Esophagus (tissue), 2 donors: ENCODE results near the gene RNU7-1. TPM values are rescaled to one million over a fixed set of nuclear protein-coding genes. Genes with fewer than 3 reads are reported as not detected.
A peak's percentile ranks its signal among the peaks of the same experiment; 100 is the strongest.

Experiments
- H3K27ac ChIP-seq, 2 donors: one replicate each; pipeline ENCODE4 v1.5.1; 2013; ENCODE audit warnings: low read depth in 2 of 2, mild to moderate bottlenecking in 2 of 2, inconsistent platforms in 1 of 2, low read length in 1 of 2, moderate library complexity in 1 of 2
- H3K27me3 ChIP-seq, 2 donors: one replicate each; pipeline ENCODE4 v1.6.1; 2013; ENCODE audit warnings: low read length in 2 of 2, control low read depth in 1 of 2, mild to moderate bottlenecking in 1 of 2; ENCODE audit not compliant: insufficient read depth in 2 of 2, control insufficient read depth in 1 of 2
- H3K36me3 ChIP-seq, 2 donors: one replicate each; pipeline ENCODE4 v1.6.1; 2013; ENCODE audit warnings: low read length in 1 of 2; ENCODE audit not compliant: control insufficient read depth in 2 of 2, insufficient read depth in 2 of 2
- H3K4me1 ChIP-seq, 2 donors: one replicate each; pipeline ENCODE4 v1.6.1; 2013; ENCODE audit warnings: low read length in 1 of 2; ENCODE audit not compliant: control insufficient read depth in 2 of 2, insufficient read depth in 2 of 2
- H3K4me3 ChIP-seq, 2 donors: one replicate each; pipeline ENCODE4 v1.5.1; 2013; ENCODE audit warnings: low read length in 2 of 2, mild to moderate bottlenecking in 2 of 2, low read depth in 1 of 2, moderate library complexity in 1 of 2
- H3K9me3 ChIP-seq, 2 donors: one replicate each; pipeline ENCODE4 v1.6.1; 2013; ENCODE audit warnings: mild to moderate bottlenecking in 2 of 2, low read depth in 1 of 2, low read length in 1 of 2, moderate library complexity in 1 of 2; ENCODE audit not compliant: control insufficient read depth in 2 of 2, insufficient read depth in 1 of 2
- WGBS, 2 donors: extraction: QIAGEN DNeasy Blood & Tissue Kit; methylation state at CpG; one replicate each; pipeline ENCODE4 v1.1.7; 2013; 5-methylcytosine and 5-hydroxymethylcytosine counted together
- polyA plus RNA-seq, 2 donors: library from polyadenylated mRNA; stranded (reverse); fragments of 200-250 nt; gene quantifications; one replicate each; pipeline ENCODE4 v1.2.3, GENCODE V29; 2013
- donor health status: healthy with polysubstance abuse.
- donor health status: Bipolar disorder and iron deficiency.

The RNU7-1 gene
- polyA plus RNA-seq, 2 donors = not detected

DNA sequence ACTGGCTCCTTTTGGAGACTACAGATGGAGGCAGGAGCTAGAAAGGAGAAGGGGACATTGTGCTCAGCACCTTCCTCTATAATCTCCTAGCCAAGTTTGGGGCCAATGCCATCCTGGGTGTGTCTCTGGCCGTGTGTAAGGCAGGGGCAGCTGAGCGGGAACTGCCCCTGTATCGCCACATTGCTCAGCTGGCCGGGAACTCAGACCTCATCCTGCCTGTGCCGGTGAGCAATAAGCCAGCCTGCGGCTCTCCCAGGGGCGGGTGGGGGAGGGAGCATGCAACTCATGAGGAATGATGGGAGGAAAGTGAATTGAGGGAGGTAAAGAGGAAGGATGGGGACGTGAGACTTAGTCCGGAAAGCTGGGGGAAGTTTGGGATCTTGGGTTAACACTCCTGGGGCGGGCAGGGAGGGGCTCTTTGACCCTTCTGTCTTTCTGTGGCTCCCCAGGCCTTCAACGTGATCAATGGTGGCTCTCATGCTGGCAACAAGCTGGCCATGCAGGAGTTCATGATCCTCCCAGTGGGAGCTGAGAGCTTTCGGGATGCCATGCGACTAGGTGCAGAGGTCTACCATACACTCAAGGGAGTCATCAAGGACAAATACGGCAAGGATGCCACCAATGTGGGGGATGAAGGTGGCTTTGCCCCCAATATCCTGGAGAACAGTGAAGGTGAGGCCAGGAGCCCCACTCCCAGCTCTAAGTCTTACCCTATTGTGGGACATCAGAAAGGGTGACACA, 26.0 kb upstream of the RNU7-1 start:
- Histone ChIP-seq H3K4me1 (peaks cover 4 to 8% of the 10 kb centered on the region in 2 donors), H3K36me3 (peaks cover 0 to 2% of the 10 kb centered on the region in 2 donors)
- WGBS, 2 donors = 82 to 87% methylated on average over 14 of the region's 14 CpGs

DNA sequence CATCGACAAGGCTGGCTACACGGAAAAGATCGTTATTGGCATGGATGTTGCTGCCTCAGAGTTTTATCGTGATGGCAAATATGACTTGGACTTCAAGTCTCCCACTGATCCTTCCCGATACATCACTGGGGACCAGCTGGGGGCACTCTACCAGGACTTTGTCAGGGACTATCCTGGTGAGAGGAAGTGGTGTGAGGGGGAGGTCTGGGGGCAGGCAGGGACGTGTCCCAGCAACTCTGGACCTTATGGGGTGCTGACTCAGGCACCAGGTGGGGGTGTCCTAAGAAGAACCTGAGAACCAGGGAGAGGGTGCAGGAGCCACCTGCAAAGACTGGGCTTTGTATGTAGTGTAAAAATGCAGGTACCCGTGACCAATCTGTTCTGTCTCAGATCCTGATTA, 24.0 kb upstream of the RNU7-1 start:
- WGBS, 2 donors = 59 to 60% methylated on average over 7 of the region's 7 CpGs
- Histone ChIP-seq H3K27me3 (no peaks in the 10 kb centered on the region), H3K9me3 (no peaks in the 10 kb centered on the region), H3K36me3 (peaks cover 0 to 2% of the 10 kb centered on the region in 2 donors), H3K4me1 (peaks cover 4 to 9% of the 10 kb centered on the region in 2 donors), H3K27ac (no peak overlapping the region), H3K4me3 (no peak overlapping the region)

More for the DNA sequence above, 26.0 kb upstream of the RNU7-1 start:
- Histone ChIP-seq H3K27ac (no peak overlapping the region), H3K9me3 (no peaks in the 10 kb centered on the region), H3K27me3 (no peaks in the 10 kb centered on the region), H3K4me3 (no peak overlapping the region)

DNA sequence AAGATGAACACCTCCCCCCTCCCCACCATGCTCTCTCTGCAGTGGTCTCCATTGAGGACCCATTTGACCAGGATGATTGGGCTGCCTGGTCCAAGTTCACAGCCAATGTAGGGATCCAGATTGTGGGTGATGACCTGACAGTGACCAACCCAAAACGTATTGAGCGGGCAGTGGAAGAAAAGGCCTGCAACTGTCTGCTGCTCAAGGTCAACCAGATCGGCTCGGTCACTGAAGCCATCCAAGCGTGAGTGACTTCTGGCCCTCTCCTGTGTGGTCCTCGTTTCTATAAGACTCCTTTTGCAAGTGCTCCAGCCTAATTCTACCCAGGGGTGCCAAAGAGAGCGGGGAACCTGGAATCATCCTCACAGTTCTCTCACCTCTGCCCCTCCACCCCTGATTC, 22.1 kb upstream of the RNU7-1 start:
- WGBS, 2 donors = 81 to 85% methylated on average over 7 of the region's 7 CpGs
- no peaks in the 10 kb centered on the region for H3K27me3 ChIP-seq
- H3K27ac ChIP-seq = no peak overlapping the region
- peaks cover 0 to 2% of the 10 kb centered on the region in 2 donors for H3K36me3 ChIP-seq
- no peaks in the 10 kb centered on the region for H3K9me3 ChIP-seq
- H3K4me1 ChIP-seq = peaks cover 0 to 16% of the 10 kb centered on the region in 2 donors
- no peak overlapping the region for H3K4me3 ChIP-seq

DNA sequence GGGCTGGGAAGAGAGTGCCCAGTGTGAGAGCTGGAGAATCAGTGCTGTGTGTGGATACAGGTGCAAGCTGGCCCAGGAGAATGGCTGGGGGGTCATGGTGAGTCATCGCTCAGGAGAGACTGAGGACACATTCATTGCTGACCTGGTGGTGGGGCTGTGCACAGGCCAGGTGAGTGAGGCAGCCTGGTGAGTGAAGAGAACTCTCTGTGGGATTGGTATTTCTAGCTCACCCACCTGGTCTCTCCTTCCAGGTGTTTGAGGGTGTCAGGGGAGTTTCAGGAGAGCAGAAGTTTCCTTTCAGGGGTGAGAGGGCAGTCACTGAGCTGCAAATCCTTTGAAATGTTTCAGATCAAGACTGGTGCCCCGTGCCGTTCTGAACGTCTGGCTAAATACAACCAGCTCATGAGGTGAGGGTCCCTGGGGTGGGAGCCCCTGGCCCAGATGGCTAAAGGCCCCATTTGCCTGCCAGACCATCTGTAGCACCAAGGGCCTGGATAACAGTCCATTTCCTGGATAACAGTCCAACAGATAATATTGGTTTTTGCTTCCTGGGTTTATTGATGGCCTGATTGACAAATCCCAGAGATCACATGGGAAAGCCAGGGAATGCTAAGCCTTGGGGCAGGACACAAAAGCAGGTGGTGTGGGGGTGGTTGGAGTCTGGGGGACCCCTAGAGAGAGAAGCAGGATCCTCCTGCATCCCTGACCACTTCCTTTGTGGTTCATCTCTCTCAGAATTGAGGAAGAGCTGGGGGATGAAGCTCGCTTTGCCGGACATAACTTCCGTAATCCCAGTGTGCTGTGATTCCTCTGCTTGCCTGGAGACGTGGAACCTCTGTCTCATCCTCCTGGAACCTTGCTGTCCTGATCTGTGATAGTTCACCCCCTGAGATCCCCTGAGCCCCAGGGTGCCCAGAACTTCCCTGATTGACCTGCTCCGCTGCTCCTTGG, 21.3 kb upstream of the RNU7-1 start:
- H3K4me3 ChIP-seq = no peak overlapping the region
- no peak overlapping the region for H3K27ac ChIP-seq
- H3K27me3 ChIP-seq = no peaks in the 10 kb centered on the region
- peaks cover 0 to 2% of the 10 kb centered on the region in 2 donors for H3K36me3 ChIP-seq
- H3K9me3 ChIP-seq = no peaks in the 10 kb centered on the region
- H3K4me1 ChIP-seq = peaks cover 0 to 18% of the 10 kb centered on the region in 2 donors
- 82% methylated on average over 9 of the region's 9 CpGs for WGBS, 2 donors

GRCh38 chr12:6923003-6923732, 20.4 kb upstream of the RNU7-1 start:
- no peak overlapping the region for H3K27ac ChIP-seq

GRCh38 chr12:6923851-6924250, 19.8 kb upstream of the RNU7-1 start:
- Histone ChIP-seq H3K9me3 (no peaks in the 10 kb centered on the region), H3K27me3 (no peaks in the 10 kb centered on the region), H3K4me1 (peaks cover 0 to 18% of the 10 kb centered on the region in 2 donors), H3K4me3 (no peak overlapping the region), H3K36me3 (no peaks in the 10 kb centered on the region), H3K27ac (peak overlapping the region in 1 of 2 donors; percentile 98)
- WGBS, 2 donors = 45 to 56% methylated on average over 6 of the region's 6 CpGs

More at GRCh38 chr12:6923003-6923732, 20.4 kb upstream of the RNU7-1 start:
- Histone ChIP-seq H3K4me3 (no peak overlapping the region), H3K4me1 (peaks cover 0 to 18% of the 10 kb centered on the region in 2 donors), H3K36me3 (no peaks in the 10 kb centered on the region), H3K9me3 (no peaks in the 10 kb centered on the region), H3K27me3 (no peaks in the 10 kb centered on the region)
- WGBS, 2 donors = 78 to 79% methylated on average over 10 of the region's 10 CpGs

GRCh38 chr12:6925239-6925539, 18.4 kb upstream of the RNU7-1 start:
- Histone ChIP-seq H3K9me3 (no peaks in the 10 kb centered on the region), H3K27ac (peak overlapping the region; percentile 94 to 98), H3K36me3 (no peaks in the 10 kb centered on the region), H3K27me3 (no peaks in the 10 kb centered on the region), H3K4me1 (peaks cover 0 to 26% of the 10 kb centered on the region in 2 donors), H3K4me3 (no peak overlapping the region)
- WGBS, 2 donors = 20 to 50% methylated on average over 1 of the region's 1 CpG

- H3K27ac ChIP-seq = peak overlapping the region; percentile 94 to 98
- WGBS, 2 donors = 20 to 21% methylated on average over 8 of the region's 8 CpGs
- H3K9me3 ChIP-seq = no peaks in the 10 kb centered on the region
- H3K4me3 ChIP-seq = peak overlapping the region; percentile 17 to 28
- peaks cover 0 to 26% of the 10 kb centered on the region in 2 donors for H3K4me1 ChIP-seq
- no peaks in the 10 kb centered on the region for H3K27me3 ChIP-seq
- H3K36me3 ChIP-seq = no peaks in the 10 kb centered on the region
Measured at GRCh38 chr12:6925540-6926279, 17.9 kb upstream of the RNU7-1 start.
